ENCODE data around the gene UBE4B.

The UBE4B gene

DNA sequence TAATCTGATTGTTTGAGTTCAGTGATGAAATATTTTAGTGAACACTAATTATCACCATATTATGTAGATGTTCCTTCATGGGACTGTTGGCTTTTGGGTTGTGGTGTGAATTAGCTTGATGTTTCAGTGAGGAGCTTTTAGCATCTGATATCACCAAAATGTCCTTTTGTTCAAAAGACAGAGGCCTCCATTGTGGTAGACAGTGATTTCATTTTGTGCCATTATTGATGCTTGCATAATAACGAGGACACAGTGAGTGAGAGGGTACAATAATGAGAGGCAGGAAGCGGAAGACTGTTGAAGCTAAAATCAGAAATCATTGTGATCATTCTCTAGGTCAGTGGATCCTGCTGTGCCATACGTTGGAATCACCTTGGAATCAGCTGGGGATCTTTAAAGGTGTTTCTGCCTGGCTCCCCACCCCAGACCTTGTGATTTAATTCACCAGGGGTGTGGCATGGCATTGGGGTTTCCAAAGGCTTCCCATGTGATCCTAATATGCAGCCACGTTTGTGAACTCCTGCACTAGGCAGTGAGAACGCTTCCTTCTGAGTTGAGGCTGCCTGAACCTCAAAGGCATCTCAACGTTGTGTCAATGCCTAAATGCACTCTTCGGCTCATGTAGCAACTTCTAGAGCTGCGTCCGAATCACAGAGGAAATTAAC lies 95.5 kb downstream of the UBE4B start:
- Histone ChIP-seq H3K79me2 (ENCODE audit: insufficient read depth, low read length) (no peaks in the 10 kb centered on the region), H3K9me3 (ENCODE audit: insufficient read depth, low read length, severe bottlenecking) (no peaks in the 10 kb centered on the region), H3K27me3 (ENCODE audit: insufficient read depth, low read length, poor library complexity) (no peaks in the 10 kb centered on the region), H3K36me3 (ENCODE audit: insufficient read depth, low read length) (peaks cover 36% of the 10 kb centered on the region), H4K20me1 (ENCODE audit: insufficient read depth, low read length) (no peaks in the 10 kb centered on the region), H3K4me2 (ENCODE audit: insufficient read depth, low read length) (no peak overlapping the region), H3K4me3 (ENCODE audit: low read depth in 1 of 2, low read length in 2 of 2) (no peak overlapping the region), H3K4me1 (ENCODE audit: insufficient read depth, low read length) (no peaks in the 10 kb centered on the region), H3K9ac (ENCODE audit: low read depth, low read length) (no peak overlapping the region), H3K27ac (ENCODE audit: low read length) (no peak overlapping the region), H2AFZ (ENCODE audit: low read depth, low read length) (no peak overlapping the region)
- ATAC-seq (ENCODE audit: insufficient read depth, low read depth) = no peak
- TF ChIP-seq EZH2 (IDR thresholded peaks at IDR 0.05; ENCODE audit: borderline replicate concordance, low read depth, low read length, severe bottlenecking) = no peak
- TF ChIP-seq, protein P1, sequence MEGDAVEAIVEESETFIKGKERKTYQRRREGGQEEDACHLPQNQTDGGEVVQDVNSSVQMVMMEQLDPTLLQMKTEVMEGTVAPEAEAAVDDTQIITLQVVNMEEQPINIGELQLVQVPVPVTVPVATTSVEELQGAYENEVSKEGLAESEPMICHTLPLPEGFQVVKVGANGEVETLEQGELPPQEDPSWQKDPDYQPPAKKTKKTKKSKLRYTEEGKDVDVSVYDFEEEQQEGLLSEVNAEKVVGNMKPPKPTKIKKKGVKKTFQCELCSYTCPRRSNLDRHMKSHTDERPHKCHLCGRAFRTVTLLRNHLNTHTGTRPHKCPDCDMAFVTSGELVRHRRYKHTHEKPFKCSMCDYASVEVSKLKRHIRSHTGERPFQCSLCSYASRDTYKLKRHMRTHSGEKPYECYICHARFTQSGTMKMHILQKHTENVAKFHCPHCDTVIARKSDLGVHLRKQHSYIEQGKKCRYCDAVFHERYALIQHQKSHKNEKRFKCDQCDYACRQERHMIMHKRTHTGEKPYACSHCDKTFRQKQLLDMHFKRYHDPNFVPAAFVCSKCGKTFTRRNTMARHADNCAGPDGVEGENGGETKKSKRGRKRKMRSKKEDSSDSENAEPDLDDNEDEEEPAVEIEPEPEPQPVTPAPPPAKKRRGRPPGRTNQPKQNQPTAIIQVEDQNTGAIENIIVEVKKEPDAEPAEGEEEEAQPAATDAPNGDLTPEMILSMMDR (IDR thresholded peaks at IDR 0.05; ENCODE audit: borderline replicate concordance, extremely low read depth, low read length, poor library complexity, severe bottlenecking) = no peak
- no peak for DNase-seq

DNA sequence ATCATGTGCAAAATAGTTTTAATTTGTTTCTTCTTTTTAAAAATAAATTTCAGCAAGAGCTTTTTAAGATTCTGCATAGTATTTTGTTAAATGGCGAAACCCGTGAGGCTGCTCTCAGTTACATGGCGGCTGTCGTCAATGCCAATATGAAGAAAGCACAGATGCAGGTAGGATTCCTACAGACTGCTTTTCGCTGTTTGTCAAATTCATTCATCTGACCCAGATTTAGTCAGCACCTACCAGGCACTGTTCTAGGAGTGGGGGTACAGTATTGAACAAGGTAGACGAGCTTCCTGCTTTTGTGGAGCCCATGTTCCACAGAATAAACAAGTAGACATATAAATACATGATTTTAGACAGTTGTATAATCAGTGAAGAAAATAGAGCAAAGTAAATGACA lies 99.6 kb downstream of the UBE4B start:
- H3K4me1 ChIP-seq (ENCODE audit: insufficient read depth, low read length) = no peaks in the 10 kb centered on the region
- H4K20me1 ChIP-seq (ENCODE audit: insufficient read depth, low read length) = no peaks in the 10 kb centered on the region
- no peak for DNase-seq
- no peak overlapping the region for H3K9ac ChIP-seq (ENCODE audit: low read depth, low read length)
- H3K36me3 ChIP-seq (ENCODE audit: insufficient read depth, low read length) = peaks cover 62% of the 10 kb centered on the region
- H3K4me2 ChIP-seq (ENCODE audit: insufficient read depth, low read length) = no peak overlapping the region
- no peaks in the 10 kb centered on the region for H3K9me3 ChIP-seq (ENCODE audit: insufficient read depth, low read length, severe bottlenecking)
- ATAC-seq (ENCODE audit: insufficient read depth, low read depth) = no peak
- no peaks in the 10 kb centered on the region for H3K27me3 ChIP-seq (ENCODE audit: insufficient read depth, low read length, poor library complexity)
- H3K4me3 ChIP-seq (ENCODE audit: low read depth in 1 of 2, low read length in 2 of 2) = no peak overlapping the region
- TF ChIP-seq, protein P1 (IDR thresholded peaks at IDR 0.05; ENCODE audit: borderline replicate concordance, extremely low read depth, low read length, poor library complexity, severe bottlenecking) = no peak
- TF ChIP-seq EZH2 (IDR thresholded peaks at IDR 0.05; ENCODE audit: borderline replicate concordance, low read depth, low read length, severe bottlenecking) = no peak
- H2AFZ ChIP-seq (ENCODE audit: low read depth, low read length) = no peak overlapping the region
- no peaks in the 10 kb centered on the region for H3K79me2 ChIP-seq (ENCODE audit: insufficient read depth, low read length)
- no peak overlapping the region for H3K27ac ChIP-seq (ENCODE audit: low read length)

DNA sequence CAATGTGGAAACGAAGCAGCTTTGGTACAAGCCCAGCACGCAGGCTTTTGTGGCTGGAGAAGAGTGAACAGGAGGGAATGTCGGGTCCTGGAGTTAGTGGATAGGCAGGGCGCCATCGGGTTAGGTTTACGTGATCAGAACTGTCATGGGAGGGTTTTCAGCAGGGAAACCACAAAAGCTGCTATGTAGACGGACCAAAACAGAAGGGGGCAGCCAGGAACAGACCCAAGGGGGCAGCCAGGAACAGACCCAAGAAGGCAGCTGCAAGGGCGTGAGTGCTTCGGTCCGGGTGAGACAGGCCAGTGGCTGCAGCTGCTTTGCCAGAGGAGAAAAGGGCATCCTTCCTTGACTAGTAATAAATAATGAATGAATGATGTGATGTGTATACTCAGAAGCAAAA lies 100.1 kb downstream of the UBE4B start:
- no peak for TF ChIP-seq EZH2 (IDR thresholded peaks at IDR 0.05; ENCODE audit: borderline replicate concordance, low read depth, low read length, severe bottlenecking)
- TF ChIP-seq, protein P1 (IDR thresholded peaks at IDR 0.05; ENCODE audit: borderline replicate concordance, extremely low read depth, low read length, poor library complexity, severe bottlenecking) = no peak
- H2AFZ ChIP-seq (ENCODE audit: low read depth, low read length) = no peak overlapping the region
- no peaks in the 10 kb centered on the region for H3K9me3 ChIP-seq (ENCODE audit: insufficient read depth, low read length, severe bottlenecking)
- no peak for DNase-seq
- H3K4me2 ChIP-seq (ENCODE audit: insufficient read depth, low read length) = no peak overlapping the region
- no peaks in the 10 kb centered on the region for H4K20me1 ChIP-seq (ENCODE audit: insufficient read depth, low read length)
- no peak overlapping the region for H3K9ac ChIP-seq (ENCODE audit: low read depth, low read length)
- H3K4me3 ChIP-seq (ENCODE audit: low read depth in 1 of 2, low read length in 2 of 2) = no peak overlapping the region
- H3K4me1 ChIP-seq (ENCODE audit: insufficient read depth, low read length) = no peaks in the 10 kb centered on the region
- H3K27me3 ChIP-seq (ENCODE audit: insufficient read depth, low read length, poor library complexity) = no peaks in the 10 kb centered on the region
- H3K27ac ChIP-seq (ENCODE audit: low read length) = no peak overlapping the region
- no peaks in the 10 kb centered on the region for H3K79me2 ChIP-seq (ENCODE audit: insufficient read depth, low read length)
- peaks cover 66% of the 10 kb centered on the region for H3K36me3 ChIP-seq (ENCODE audit: insufficient read depth, low read length)
- ATAC-seq (ENCODE audit: insufficient read depth, low read depth) = no peak

Measured in DND-41 (cell line).